Stimulated activated CD4-positive, alpha-beta T cell treated with anti-CD3 and anti-CD28 coated beads, Interleukin-12 subunit alpha, Interleukin-12 subunit beta, amount 100 ng/mL, for 24 hours (primary cell): Measurements from ENCODE around the gene AMBRA1.

Experiments
- DNase-seq, 2 experiments: peaks; one replicate each; pipeline ENCODE4 v3.0.0-alpha.2; 2020; ENCODE audit warnings: low read depth in 2 of 2

The AMBRA1 gene, protein sequence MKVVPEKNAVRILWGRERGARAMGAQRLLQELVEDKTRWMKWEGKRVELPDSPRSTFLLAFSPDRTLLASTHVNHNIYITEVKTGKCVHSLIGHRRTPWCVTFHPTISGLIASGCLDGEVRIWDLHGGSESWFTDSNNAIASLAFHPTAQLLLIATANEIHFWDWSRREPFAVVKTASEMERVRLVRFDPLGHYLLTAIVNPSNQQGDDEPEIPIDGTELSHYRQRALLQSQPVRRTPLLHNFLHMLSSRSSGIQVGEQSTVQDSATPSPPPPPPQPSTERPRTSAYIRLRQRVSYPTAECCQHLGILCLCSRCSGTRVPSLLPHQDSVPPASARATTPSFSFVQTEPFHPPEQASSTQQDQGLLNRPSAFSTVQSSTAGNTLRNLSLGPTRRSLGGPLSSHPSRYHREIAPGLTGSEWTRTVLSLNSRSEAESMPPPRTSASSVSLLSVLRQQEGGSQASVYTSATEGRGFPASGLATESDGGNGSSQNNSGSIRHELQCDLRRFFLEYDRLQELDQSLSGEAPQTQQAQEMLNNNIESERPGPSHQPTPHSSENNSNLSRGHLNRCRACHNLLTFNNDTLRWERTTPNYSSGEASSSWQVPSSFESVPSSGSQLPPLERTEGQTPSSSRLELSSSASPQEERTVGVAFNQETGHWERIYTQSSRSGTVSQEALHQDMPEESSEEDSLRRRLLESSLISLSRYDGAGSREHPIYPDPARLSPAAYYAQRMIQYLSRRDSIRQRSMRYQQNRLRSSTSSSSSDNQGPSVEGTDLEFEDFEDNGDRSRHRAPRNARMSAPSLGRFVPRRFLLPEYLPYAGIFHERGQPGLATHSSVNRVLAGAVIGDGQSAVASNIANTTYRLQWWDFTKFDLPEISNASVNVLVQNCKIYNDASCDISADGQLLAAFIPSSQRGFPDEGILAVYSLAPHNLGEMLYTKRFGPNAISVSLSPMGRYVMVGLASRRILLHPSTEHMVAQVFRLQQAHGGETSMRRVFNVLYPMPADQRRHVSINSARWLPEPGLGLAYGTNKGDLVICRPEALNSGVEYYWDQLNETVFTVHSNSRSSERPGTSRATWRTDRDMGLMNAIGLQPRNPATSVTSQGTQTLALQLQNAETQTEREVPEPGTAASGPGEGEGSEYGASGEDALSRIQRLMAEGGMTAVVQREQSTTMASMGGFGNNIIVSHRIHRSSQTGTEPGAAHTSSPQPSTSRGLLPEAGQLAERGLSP (N-terminal part only)

DNA sequence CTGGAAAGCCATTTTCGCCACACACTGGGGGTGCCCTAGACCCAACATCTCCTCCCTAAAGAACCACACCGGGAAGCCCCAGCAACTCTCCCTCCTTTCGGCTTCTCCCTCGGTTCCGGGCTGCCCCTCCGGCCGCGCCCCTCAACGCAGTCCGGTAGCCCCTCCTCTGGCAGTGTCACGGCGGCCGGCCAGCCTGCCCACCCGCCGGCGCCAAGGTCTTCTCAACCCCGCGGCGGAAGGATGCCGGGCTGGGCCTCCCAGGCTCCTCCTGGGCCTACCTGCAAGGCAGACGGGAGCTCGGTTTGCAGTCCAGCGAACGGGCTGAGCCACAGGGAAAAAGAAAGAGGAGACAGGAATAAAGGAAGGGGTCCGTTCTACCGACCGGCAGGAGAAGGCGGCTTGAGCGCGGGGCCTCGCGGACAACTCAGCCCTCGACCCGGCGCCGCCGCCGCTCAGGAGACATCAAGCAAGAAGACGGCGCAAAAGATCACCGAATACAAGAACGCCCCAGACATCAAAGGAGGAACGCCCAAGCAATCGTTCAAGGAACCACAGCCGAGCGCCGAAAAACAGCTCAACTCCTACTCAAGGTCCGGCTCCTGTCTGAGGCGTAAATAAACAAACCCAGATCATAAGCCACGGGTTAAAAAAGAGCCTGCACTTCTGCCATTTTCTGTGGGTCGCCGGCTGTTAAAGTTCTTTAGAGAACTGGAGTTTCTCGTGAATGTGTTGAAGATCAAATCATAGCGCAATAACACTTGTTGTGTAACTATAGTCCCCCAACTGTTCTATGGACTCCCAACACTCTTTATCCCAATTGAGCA is at the start of gene AMBRA1:
Gene AMBRA1 (minus strand): TSS at position 474 of the 824 bp plus-strand sequence. CDS start 45,643 bp downstream, outside the sequence.
- DNase-seq = peak; percentile 64 to 85

DNA sequence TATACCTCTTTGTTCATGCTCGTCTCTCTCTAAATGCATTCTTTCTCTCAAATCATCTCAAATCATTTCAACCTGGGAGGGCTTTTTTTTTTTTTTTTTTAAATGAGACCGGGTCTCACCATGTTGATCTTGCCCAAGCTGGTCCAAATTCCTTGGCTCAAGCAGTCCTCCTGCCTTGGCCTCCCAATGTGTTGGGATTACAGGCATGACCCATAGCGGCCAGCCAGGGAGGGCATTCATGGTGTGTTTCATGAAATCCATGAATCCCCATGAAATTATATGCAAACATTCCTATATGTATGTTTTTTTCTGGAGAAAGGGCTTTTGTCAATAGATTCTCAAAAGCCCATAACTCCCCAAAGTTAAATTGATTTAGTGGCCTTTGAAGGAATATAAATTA is 49.7 kb upstream of the AMBRA1 start:
- DNase-seq = no peak

DNA sequence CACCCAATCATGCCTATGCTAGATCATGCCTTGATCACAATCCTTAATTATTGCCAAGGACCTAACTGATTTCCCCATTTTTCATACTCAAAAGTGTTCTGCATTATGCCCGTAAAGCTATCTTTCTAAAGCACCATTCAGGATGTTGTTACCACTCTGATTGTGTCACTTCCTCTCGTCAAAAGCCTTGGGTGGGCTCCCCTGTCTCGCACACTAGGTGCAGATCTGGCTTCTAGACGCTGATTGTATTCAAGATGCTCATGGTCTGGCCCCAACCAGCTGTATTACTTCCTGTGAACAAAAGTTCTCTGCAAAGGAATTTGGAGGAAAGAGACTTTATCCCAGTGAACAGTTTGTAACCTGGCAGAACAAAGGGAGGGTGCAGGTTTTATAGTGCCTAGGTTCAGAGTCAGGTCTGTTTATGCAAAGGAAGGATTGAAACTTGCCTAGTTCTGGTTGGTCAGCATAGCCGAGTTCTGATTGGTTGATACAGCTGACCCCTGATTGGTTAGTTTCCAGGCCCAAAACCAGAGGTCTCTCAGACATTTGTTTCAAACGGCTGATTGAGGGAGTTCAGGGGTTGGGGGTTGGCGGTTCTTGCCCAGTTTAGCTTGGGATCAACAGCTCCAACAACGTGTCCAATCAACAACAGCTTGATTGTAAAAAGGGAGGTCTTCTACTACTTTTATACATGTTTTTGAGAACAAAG is 49.0 kb upstream of the AMBRA1 start:
- no peak for DNase-seq

DNA sequence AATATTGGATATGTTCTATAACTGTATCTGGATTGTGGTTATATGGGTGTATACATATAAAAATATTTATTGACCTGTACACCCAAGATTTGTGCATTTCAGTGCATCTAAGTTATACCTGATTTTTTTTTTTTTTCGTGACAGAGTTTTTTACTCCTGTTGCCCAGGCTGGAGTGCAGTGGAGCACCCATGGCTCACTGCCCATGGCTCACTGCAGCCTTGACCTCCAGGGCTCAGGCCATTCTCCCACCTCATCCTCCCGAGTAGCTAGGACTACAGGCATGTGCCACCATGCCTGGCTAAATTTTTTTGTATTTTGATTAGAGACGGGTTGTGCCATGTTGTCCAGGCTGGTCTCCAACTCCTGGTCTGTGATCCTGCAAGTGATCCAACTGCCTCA is 47.8 kb upstream of the AMBRA1 start:
- DNase-seq = no peak

DNA sequence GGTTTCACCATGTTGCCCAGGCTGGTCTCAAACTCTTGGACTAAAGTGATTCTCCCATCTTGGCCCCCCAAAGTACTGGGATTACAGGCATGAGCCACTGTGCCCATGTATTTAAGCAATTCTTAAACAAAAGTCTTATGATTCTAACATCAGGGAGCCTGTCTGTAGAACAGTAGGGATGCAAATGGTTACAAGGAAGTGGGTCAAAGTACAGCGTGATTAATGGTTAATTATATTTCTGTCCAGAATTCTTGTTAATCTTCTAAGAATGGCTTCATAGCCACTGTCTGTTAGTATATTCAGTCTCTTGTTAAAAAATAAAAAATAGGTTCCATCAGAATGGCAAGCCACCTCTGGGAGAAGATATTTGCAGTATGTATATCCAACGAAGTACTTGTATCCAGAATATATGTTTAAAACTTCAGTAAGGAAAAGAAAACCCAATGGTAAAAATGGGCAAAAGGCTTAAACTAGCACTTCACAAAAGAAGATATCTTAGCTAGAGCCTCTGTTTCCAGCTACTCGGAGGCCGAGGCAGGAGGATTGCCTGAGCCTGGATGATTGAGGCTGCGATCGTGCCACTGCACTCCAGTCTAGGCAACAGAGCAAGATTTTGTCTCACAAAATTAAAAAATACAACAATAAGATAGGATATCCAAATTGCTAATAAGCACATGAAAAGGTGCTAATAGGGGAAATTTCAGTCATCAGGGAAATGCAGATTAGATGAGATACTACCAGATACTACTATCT is 46.4 kb upstream of the AMBRA1 start:
- DNase-seq = no peak

DNA sequence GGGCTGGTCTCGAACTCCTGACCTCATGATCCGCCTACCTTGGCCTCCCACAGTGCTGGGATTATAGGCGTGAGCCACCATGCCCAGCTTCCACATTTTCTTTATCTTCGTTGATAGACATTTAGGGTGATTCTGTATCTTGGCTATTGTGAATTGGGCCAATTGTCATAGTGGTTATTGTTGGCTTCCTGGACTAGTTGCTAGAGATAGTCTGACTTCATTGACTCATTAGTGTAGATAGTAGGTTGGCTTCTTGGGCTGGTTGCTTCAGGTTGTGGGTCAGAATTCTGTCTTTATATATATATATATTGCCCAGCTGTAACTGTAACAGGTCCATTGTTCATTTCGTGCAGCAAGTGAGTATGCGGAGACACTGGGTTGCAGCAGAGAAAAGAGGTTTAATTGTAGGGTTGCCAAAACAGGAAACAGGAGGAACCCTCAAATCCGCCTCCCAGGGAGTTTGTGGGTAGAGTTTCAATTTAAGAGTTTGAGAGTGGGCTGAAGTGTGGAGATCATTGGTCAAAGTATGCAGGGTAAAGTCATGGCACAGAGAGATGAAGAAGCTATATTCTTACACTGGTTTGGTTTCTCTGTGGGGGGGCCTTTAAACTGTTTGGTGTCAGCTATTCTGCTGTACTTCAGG is 45.5 kb upstream of the AMBRA1 start:
- DNase-seq = no peak

DNA sequence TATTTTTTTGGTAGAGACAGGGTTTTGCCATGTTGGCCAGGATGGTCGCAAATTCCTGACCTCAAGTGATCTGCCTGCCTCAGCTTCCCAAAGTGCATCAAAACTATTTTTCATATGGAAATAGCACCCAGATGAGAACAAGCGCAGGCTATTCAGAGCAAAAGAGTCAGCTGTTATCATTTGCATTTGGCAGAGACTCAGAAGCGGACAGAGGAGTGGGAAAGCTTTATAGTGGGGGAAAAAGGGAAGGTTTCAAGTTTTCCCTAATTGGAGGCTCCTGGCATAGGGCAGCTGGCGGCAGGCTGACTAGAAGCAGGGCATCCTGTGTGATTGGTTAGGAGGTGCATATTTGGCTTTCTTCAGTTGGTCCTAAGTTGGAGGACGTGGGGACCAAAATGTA is 43.7 kb upstream of the AMBRA1 start:
- DNase-seq = no peak

DNA sequence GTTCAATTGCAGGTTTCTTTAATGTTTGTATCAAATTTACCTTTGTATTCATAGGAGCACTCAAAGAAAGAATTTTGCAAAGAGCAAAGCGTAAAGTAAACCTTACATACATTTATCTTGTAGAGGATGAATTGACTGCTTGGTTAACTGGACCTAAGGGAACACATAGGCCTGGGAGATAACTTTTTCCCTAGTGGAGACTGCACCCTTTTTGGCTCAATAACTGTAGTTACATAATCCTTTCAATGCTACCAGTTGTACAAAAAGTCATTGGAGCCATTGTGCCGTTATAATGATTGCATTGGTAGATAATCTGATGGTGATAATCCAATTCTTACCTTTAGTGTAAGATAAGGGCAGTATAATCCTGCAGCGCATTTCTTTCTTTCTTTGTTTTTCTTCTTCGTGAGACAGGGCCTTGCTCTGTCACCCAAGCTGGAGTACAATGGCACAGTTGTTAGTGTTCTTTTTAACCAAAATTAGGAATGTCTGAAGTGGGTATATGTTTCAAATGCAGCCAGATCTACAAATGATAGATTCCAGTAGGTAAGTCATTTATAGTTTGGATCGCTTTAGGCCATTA is 41.8 kb upstream of the AMBRA1 start:
- no peak for DNase-seq

DNA sequence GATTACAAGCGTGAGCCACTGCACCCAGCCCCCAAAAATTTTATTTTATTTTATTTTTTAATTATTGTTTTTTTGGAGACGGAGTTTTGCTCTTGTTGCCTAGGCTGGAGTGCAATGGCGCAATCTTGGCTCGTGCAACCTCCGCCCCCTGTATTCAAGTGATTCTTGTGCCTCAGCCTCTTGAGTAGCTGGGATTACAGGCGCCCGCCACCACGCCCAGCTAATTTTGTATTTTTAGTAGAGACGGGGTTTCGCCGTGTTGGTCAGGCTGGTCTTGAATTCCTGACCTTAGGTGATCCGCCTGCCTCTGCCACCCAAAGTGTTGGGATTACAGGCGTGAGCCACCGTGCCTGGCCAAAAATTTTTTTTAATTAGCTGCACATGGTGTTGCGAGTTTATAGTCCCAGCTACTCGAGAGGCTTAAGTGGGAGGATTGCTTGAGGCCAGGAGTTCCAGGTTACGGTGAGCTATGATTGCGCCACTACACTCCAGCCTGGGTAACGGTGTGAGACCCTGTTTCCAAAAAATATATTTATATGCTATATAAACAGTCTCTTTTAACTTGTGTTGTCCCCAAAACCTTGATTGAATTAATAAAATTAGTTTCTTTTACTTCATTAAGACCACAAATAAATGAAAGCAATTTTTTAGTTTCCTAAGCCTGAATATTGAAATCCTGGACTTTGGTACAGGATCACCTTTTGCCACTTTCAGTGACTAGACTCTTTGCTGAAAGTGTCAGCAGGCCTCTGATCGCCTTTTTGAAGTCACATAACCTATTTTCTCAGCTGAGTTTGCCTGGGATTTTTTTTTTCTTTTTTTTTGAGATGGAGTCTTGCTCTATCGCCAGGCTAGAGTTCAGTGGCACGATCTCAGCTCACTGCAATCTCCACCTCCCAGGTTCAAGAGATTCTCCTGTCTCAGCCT is 39.7 kb upstream of the AMBRA1 start:
- no peak for DNase-seq

DNA sequence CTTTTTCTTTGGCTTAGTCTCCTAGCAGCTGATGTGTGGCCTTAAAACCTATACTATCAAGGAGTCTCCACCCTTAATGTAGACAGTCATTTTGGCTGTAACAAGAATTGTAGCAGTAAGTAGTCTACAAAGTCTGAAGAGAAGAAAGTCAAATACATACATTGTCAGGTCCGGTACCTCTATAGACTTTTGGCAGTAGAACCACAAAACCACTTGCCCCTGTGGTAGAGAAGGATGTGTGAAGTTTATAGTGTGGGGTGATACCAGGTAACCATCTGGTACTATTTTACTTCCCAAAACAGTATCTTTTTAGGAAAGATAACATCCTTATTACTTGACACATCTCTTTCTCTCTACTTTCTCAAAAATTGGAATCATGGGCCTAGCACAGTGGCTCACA is 38.7 kb upstream of the AMBRA1 start:
- no peak for DNase-seq

DNA sequence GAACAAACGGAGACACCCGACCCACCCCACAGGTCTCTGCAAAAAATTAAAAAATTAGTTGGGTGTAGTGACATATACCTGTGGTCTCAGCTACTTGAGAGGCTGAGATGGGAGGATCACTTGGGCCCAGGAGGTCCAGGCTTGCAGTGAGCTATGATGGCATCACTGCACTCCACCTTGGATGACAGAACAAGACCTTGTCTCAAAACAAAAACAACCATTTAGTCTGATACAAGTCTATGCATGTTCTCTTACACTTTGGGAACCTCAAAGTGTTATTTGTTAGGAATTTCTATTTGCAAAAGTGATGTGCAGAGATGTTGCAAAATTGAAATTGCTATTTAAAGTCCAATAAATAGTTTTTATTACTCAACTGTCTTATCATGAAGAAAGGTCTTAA is 37.9 kb upstream of the AMBRA1 start:
- no peak for DNase-seq

DNA sequence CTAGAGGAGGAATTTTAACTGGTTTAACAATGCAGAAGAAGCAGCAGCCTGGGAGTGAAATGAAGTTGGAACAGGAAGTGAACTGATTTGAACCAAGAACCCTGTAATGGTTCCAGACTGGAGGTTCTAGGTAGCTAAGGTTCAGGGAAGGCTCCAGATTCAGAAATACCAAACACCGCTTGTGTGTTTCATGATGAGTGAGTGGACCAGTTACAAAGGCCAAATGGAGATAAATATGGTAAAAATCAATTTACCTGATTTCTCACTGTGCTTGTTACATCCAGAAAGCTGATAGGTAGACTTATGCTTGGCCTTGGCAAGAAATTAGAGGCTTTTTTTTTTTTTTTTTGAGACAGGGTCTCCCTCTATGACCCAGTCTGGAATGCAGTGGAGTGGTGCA is 36.4 kb upstream of the AMBRA1 start:
- no peak for DNase-seq

DNA sequence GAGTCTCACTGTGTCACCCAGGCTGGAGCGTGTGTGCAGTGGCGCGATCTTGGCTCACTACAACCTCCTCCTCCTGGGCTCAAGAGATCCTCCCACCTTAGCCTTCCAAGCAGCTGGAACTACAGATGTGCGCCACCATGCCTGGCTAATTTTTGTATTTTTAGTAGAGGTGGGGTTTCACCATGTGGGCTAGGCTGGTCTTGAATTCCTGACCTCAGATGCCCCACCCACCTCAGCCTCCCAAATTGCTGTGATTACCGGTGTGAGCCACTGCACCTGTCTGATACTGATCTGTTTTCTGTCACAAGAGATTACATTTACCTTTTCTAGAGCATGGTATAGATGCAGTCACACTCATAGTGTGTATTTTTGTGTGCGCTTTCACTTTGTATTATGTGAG is 35.1 kb upstream of the AMBRA1 start:
- DNase-seq = no peak

DNA sequence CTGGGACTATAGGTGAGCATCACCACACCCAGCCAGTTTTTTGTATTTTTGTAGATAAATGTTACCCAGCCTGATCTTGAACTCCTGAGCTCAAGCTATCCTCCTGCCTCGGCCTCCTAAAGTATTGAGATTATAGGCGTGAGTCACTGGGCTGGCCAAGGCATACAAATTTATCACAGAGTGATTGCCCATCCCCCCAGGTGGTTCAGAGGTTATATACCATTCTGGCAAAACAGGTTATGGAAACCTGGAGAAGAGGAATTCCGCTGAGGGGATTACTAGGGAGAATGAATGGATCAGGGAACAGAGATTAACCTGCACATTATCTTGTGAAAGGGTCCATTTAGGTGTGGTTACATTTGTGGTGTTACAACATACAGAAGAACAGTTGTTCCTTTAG is 31.6 kb upstream of the AMBRA1 start:
- no peak for DNase-seq

DNA sequence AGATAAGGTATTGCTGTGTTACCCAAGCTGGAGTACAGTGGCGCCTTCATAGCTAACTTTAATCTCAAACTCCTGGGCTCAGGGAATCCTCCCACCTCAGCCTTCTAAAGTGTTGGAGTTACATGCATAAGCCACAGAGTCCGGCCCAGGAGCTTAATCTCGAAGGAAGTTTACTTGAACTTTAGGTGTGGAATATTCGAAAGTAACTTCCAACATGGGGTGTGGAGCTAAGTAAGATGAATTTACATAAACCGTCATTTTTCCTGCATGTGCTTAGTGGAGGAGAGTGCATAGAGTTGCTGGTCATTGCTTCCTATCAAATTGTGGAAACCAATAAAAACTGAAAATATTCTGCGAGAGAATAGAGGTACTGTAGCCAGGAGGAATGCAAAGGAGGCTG is 25.0 kb upstream of the AMBRA1 start:
- no peak for DNase-seq

DNA sequence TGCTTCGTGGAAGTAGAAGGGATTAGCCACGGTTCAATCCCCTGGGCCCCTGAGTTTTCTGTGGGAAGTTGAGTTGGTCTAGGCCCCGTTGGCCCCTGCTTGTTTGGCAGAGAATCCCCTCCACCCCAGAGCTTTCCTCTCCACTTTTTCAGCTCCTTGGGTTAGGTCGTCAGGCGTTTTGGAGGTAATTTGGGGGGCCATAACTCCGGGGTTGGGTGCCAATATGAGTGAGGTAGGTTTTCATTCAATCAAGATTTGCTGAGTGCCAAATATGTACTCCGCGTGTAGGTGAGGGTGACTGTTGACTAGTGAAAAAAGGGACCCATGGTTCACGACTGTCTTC is 24.1 kb upstream of the AMBRA1 start:
- no peak for DNase-seq

DNA sequence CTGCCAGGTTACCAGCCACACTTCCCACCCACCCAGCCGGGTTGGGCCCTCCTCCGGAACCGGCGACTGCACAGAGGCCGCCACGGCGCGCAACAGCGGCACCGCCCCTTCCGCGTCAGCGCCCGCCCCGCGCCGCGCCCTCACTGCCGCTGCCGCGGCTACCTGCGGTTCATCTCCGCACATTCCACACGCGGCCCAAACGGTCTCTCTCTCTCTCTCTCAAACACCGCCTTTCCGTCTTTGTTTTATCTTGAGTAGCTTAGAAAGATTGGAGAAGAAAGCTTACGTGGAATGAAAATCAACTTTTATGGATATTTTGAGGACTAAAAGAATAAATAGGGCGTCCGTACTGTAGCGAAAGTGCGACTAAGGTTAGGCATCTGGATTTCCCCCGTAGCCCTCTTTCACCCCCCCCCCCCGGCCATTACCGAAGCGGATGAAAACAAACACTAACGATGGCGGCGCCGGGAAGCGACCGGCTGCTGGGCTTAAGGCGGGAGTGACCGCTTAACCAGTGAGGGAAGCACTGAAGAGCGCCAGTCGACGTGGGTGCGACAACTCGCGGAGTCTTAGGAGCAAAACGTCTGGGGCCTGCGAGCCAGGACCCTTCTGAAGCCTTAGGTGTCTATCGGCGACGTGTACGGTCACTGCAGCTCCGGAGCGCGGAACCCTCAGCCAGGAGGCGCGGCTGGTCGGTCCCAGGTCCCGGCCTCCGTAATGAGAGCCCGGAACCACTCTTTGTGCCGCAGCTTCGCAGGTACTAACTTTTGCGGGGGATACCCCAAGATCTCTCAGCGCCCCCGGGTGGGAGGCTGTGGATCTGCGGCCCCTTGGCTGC is 23.5 kb upstream of the AMBRA1 start, which contains the start of the genes ATG13 and HARBI1:
Gene ATG13 (plus strand): TSS at position 420 of the 838 bp plus-strand sequence. CDS start 26,739 bp downstream, outside the sequence.
Gene HARBI1 (minus strand): TSS at position 94 of the 838 bp plus-strand sequence. CDS start 990 bp downstream, outside the sequence.
- peak; percentile 83 to 86 for DNase-seq
